Breast epithelium (tissue), 4 donors: ENCODE results near the gene IL31. TPM values are rescaled to one million over a fixed set of nuclear protein-coding genes. Genes with fewer than 3 reads are reported as not detected.

Experiments
- DNase-seq, 2 donors: peaks; one replicate each; pipeline ENCODE4 v3.0.0-alpha.2; 2019; ENCODE audit warnings: low spot score in 2 of 2
- H3K27ac ChIP-seq, 2 donors: fragments of 200-600 bp; sonication (generic) in 1 of 2; one replicate each; pipeline ENCODE4 v1.5.1; 2016 to 2019; ENCODE audit warnings: mild to moderate bottlenecking in 1 of 2
- H3K27me3 ChIP-seq, 2 donors: fragments of 200-600 bp; sonication (generic) in 1 of 2; one replicate each; pipeline versions ENCODE4 v1.5.1 to v1.6.0; 2017 to 2019; ENCODE audit warnings: control low read depth in 1 of 2, mild to moderate bottlenecking in 1 of 2
- H3K36me3 ChIP-seq: fragments of 200-600 bp; one replicate; pipeline ENCODE4 v1.5.1; 2019
- H3K4me1 ChIP-seq, 2 donors: fragments of 200-600 bp; sonication (generic); one replicate each; pipeline ENCODE4 v1.5.1; 2016 to 2019; ENCODE audit warnings: control low read depth in 1 of 2
- H3K4me3 ChIP-seq, 3 donors: fragments of 200-600 bp; sonication (generic); 1 replicate in 2 of 3; 2 replicates in 1 of 3; pipeline ENCODE4 v1.5.1; 2016 to 2019; ENCODE audit warnings: mild to moderate bottlenecking in 3 of 3, moderate library complexity in 2 of 3
- H3K9me3 ChIP-seq, 2 donors: fragments of 200-600 bp; sonication (generic) in 1 of 2; one replicate each; pipeline ENCODE4 v1.5.1; 2016 to 2019; ENCODE audit warnings: control low read depth in 1 of 2
- CTCF ChIP-seq, 3 donors: fragments of 450-650 bp; IDR thresholded peaks; one replicate each; pipeline ENCODE4 v1.5.1; 2016 to 2017; ENCODE audit warnings: antibody characterized with exemption in 3 of 3, mild to moderate bottlenecking in 3 of 3, moderate library complexity in 3 of 3
- POLR2A ChIP-seq: fragments of 450-650 bp; IDR thresholded peaks from one replicate; pipeline ENCODE4 v1.6.1; 2016; ENCODE audit warnings: antibody characterized with exemption, mild to moderate bottlenecking, moderate library complexity
- POLR2AphosphoS5 ChIP-seq, 3 donors: sonication (generic); formaldehyde crosslinking; IDR thresholded peaks; one replicate each; pipeline ENCODE4 v1.6.1; 2017; ENCODE audit warnings: antibody characterized with exemption in 3 of 3
- intact Hi-C: fragments of 100-400 bp; cut with DNase I; formaldehyde crosslinking; loops from one replicate; pipeline ENCODE4 v1.15.1; 2023; ENCODE audit warnings: low total_unique reads
- total RNA-seq, 3 donors: library from RNA; depleted of rRNA; stranded (reverse); fragments of >200 nt; gene quantifications; one replicate each; pipeline ENCODE4 v1.1.0, GENCODE V29; 2016

IL31 gene
- total RNA-seq, 3 donors from 2014 or later = not detected

GRCh38 chr12:122190842-122191668 is 17.0 kb upstream of the IL31 start:
- Histone ChIP-seq H3K4me1 (no peaks in the 10 kb centered on the region), H3K4me3 (no peak overlapping the region), H3K27me3 (no peaks in the 10 kb centered on the region), H3K27ac (no peak overlapping the region), H3K9me3 (no peaks in the 10 kb centered on the region), H3K36me3 (no peaks in the 10 kb centered on the region)
- intact Hi-C loops = no loop called here
- DNase-seq = no peak
- TF ChIP-seq CTCF (IDR thresholded peaks at IDR 0.05) (peak in 2 of 3 donors; percentile 47 to 56), POLR2AphosphoS5 (IDR thresholded peaks at IDR 0.05) (no peak), POLR2A (no peak)

GRCh38 chr12:122189626-122190475 is 15.8 kb upstream of the IL31 start:
- H3K36me3 ChIP-seq = no peaks in the 10 kb centered on the region
- intact Hi-C loops = no loop called here
- H3K4me3 ChIP-seq = no peak overlapping the region
- TF ChIP-seq CTCF (IDR thresholded peaks at IDR 0.05) = no peak
- TF ChIP-seq POLR2AphosphoS5 (IDR thresholded peaks at IDR 0.05) = no peak
- TF ChIP-seq POLR2A = no peak
- no peak for DNase-seq
- H3K4me1 ChIP-seq = no peaks in the 10 kb centered on the region
- H3K9me3 ChIP-seq = no peaks in the 10 kb centered on the region
- no peaks in the 10 kb centered on the region for H3K27me3 ChIP-seq
- no peak overlapping the region for H3K27ac ChIP-seq

- Histone ChIP-seq H3K27me3 (no peaks in the 10 kb centered on the region), H3K4me3 (no peak overlapping the region), H3K9me3 (no peaks in the 10 kb centered on the region), H3K27ac (no peak overlapping the region), H3K4me1 (no peaks in the 10 kb centered on the region), H3K36me3 (no peaks in the 10 kb centered on the region)
- intact Hi-C loops = no loop called here
- TF ChIP-seq POLR2A (no peak), CTCF (IDR thresholded peaks at IDR 0.05) (no peak), POLR2AphosphoS5 (IDR thresholded peaks at IDR 0.05) (no peak)
- DNase-seq = no peak
These were observed 13.4 kb upstream of the IL31 start for GRCh38 chr12:122187466-122187865.

GRCh38 chr12:122185494-122186082 is 11.6 kb upstream of the IL31 start:
- no peaks in the 10 kb centered on the region for H3K9me3 ChIP-seq
- no peaks in the 10 kb centered on the region for H3K27me3 ChIP-seq
- DNase-seq = no peak
- TF ChIP-seq POLR2AphosphoS5 (IDR thresholded peaks at IDR 0.05) (no peak), CTCF (IDR thresholded peaks at IDR 0.05) (no peak), POLR2A (no peak)
- intact Hi-C loops = no loop called here
- H3K4me3 ChIP-seq = no peak overlapping the region
- H3K36me3 ChIP-seq = no peaks in the 10 kb centered on the region
- H3K27ac ChIP-seq = no peak overlapping the region
- no peaks in the 10 kb centered on the region for H3K4me1 ChIP-seq
